ENCODE measurements around the gene COQ8B. TPM values are rescaled to one million over a fixed set of nuclear protein-coding genes. Genes with fewer than 3 reads are reported as not detected.
"Not testable (repeated sequence)": the region's sequence is repeated elsewhere in the genome, so short reads cannot be mapped to it uniquely, and the experiment has no call there.

The COQ8B gene
- total RNA-seq, 1 donor from 2014 or later: 37.4 TPM

- intact Hi-C loops (cut with DNase I): no loop called here
- ATAC-seq (no peak), DNase-seq (ENCODE audit: missing footprints) (peak; percentile 37)
These were observed 28.1 kb upstream of the COQ8B start for GRCh38 chr19:40744554-40745401.

- intact Hi-C loops (cut with DNase I): no loop called here
- ATAC-seq (no peak), DNase-seq (ENCODE audit: missing footprints) (peak; percentile 46)
These were observed 27.2 kb upstream of the COQ8B start for GRCh38 chr19:40743926-40744325.

GRCh38 chr19:40742886-40743285 lies 26.2 kb upstream of the COQ8B start:
- ATAC-seq: no peak
- intact Hi-C loops (cut with DNase I): no loop called here
- DNase-seq (ENCODE audit: missing footprints): peak; percentile 41

- DNase-seq (ENCODE audit: missing footprints) (peak; percentile 56), ATAC-seq (no peak)
- intact Hi-C loops (cut with DNase I): no loop called here
These were observed 25.8 kb upstream of the COQ8B start for GRCh38 chr19:40742477-40742876.

GRCh38 chr19:40741527-40742390 lies 25.1 kb upstream of the COQ8B start:
- ATAC-seq (no peak), DNase-seq (ENCODE audit: missing footprints) (peak; percentile 49)

GRCh38 chr19:40740747-40741146 lies 24.1 kb upstream of the COQ8B start:
- intact Hi-C loops (cut with DNase I): no loop called here
- peak; percentile 66 for DNase-seq (ENCODE audit: missing footprints)
- ATAC-seq: peak; percentile 78

More at GRCh38 chr19:40741527-40742390, 25.1 kb upstream of the COQ8B start:
- intact Hi-C loops (cut with DNase I): no loop called here

- intact Hi-C loops (cut with DNase I): no loop called here
- DNase-seq (ENCODE audit: missing footprints): peak; percentile 47
- peak; percentile 12 for ATAC-seq
These were observed 23.4 kb upstream of the COQ8B start for GRCh38 chr19:40739871-40740703.

GRCh38 chr19:40739030-40739839 lies 22.5 kb upstream of the COQ8B start:
- peak; percentile 53 for DNase-seq (ENCODE audit: missing footprints)
- intact Hi-C loops (cut with DNase I): no loop called here
- ATAC-seq: no peak

- DNase-seq (ENCODE audit: missing footprints) (peak; percentile 71), ATAC-seq (peak; percentile 35)
- intact Hi-C loops (cut with DNase I): no loop called here
These were observed 20.5 kb upstream of the COQ8B start for GRCh38 chr19:40737102-40737644.

GRCh38 chr19:40736661-40737060 lies 20.0 kb upstream of the COQ8B start:
- intact Hi-C loops (cut with DNase I): no loop called here
- DNase-seq (ENCODE audit: missing footprints): peak; percentile 42
- no peak for ATAC-seq

- DNase-seq (ENCODE audit: missing footprints): peak; percentile 44
- intact Hi-C loops (cut with DNase I): no loop called here
- no peak for ATAC-seq
These were observed 18.5 kb upstream of the COQ8B start for GRCh38 chr19:40735013-40735771.

- DNase-seq (ENCODE audit: missing footprints) (peak; percentile 43), ATAC-seq (no peak)
- intact Hi-C loops (cut with DNase I): no loop called here
These were observed 16.5 kb upstream of the COQ8B start for GRCh38 chr19:40733149-40733548.

GRCh38 chr19:40732304-40732703 lies 15.6 kb upstream of the COQ8B start:
- intact Hi-C loops (cut with DNase I); ATAC-seq: not testable (repeated sequence)
- DNase-seq (ENCODE audit: missing footprints): peak; percentile 8

GRCh38 chr19:40730065-40730464 lies 13.4 kb upstream of the COQ8B start:
- intact Hi-C loops (cut with DNase I); DNase-seq (ENCODE audit: missing footprints): not testable (repeated sequence)

GRCh38 chr19:40726279-40726678 lies 9.6 kb upstream of the COQ8B start:
- ATAC-seq: no peak
- intact Hi-C loops (cut with DNase I): no loop called here
- DNase-seq (ENCODE audit: missing footprints): no peak

More at GRCh38 chr19:40730065-40730464, 13.4 kb upstream of the COQ8B start:
- not testable (repeated sequence) for ATAC-seq

GRCh38 chr19:40724855-40725254 lies 8.2 kb upstream of the COQ8B start:
- no peak for ATAC-seq
- intact Hi-C loops (cut with DNase I): no loop called here
- DNase-seq (ENCODE audit: missing footprints): no peak

- intact Hi-C loops (cut with DNase I): no loop called here
- no peak for ATAC-seq
- no peak for DNase-seq (ENCODE audit: missing footprints)
These were observed 7.6 kb upstream of the COQ8B start for GRCh38 chr19:40724315-40724714.
